GM12875 (cell line): Measurements from ENCODE around the gene CBX3.
"Not testable (repeated sequence)": the region's sequence is repeated elsewhere in the genome, so short reads cannot be mapped to it uniquely, and the experiment has no call there.

Experiments used
- H3K4me3 ChIP-seq: one replicate; pipeline ENCODE4 v1.5.1; 2011; ENCODE audit warnings: low read depth, low read length, control low read depth
- CTCF ChIP-seq: IDR thresholded peaks from 2 replicates; pipeline ENCODE4 v1.5.1; 2011; ENCODE audit warnings: low read depth, mild to moderate bottlenecking, control low read depth, inconsistent platforms, low read length, moderate library complexity, borderline replicate concordance; ENCODE audit not compliant: insufficient read depth

The CBX3 gene

DNA sequence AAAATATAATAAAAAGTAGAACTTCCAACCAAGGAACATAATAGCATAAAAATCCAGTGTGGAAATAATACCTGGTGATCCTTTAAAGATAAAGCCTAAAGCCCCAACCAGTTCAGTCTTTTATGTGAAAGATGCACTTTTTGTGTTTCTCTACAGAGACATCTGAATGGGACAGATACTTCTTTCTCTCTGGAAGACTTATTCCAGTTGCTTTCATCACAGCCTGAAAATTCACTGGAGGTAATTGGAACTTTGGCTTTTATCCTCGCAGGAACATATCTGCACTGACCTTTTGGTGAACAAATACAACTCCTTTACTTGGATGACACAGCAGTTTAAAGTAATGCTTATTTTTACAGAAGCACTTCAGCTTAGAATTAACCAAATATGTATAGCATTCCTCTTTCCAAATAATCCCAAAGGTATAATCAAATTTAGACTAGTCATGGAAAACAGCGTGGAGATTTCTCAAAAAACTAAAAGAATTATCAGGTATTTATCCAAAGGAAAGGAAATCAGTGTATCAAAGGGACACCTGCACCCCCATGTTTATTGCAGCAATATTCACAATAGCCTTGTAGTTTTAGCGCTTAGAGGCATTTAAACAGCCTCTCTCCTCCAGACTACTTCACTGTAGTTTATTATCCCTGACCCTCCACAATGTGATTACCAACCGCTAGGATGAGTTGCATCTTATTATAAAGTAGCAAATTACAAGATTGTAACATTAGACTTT lies 17.8 kb upstream of the CBX3 start:
- TF ChIP-seq CTCF, result no peak
- no peak overlapping the region for H3K4me3 ChIP-seq

GRCh38 chr7:26184281-26185101 lies 17.1 kb upstream of the CBX3 start:
- not testable (repeated sequence) for H3K4me3 ChIP-seq

DNA sequence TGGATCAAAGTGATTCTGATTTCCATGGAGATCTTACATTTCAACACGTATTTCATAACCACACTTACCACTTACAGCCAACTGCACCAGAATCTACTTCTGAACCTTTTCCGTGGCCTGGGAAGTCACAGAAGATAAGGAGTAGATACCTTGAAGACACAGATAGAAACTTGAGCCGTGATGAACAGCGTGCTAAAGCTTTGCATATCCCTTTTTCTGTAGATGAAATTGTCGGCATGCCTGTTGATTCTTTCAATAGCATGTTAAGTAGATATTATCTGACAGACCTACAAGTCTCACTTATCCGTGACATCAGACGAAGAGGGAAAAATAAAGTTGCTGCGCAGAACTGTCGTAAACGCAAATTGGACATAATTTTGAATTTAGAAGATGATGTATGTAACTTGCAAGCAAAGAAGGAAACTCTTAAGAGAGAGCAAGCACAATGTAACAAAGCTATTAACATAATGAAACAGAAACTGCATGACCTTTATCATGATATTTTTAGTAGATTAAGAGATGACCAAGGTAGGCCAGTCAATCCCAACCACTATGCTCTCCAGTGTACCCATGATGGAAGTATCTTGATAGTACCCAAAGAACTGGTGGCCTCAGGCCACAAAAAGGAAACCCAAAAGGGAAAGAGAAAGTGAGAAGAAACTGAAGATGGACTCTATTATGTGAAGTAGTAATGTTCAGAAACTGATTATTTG lies 16.3 kb upstream of the CBX3 start:
- H3K4me3 ChIP-seq, result no peak overlapping the region
- no peak for TF ChIP-seq CTCF

DNA sequence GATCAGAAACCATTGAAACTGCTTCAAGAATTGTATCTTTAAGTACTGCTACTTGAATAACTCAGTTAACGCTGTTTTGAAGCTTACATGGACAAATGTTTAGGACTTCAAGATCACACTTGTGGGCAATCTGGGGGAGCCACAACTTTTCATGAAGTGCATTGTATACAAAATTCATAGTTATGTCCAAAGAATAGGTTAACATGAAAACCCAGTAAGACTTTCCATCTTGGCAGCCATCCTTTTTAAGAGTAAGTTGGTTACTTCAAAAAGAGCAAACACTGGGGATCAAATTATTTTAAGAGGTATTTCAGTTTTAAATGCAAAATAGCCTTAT lies 15.7 kb upstream of the CBX3 start:
- no peak for TF ChIP-seq CTCF

DNA sequence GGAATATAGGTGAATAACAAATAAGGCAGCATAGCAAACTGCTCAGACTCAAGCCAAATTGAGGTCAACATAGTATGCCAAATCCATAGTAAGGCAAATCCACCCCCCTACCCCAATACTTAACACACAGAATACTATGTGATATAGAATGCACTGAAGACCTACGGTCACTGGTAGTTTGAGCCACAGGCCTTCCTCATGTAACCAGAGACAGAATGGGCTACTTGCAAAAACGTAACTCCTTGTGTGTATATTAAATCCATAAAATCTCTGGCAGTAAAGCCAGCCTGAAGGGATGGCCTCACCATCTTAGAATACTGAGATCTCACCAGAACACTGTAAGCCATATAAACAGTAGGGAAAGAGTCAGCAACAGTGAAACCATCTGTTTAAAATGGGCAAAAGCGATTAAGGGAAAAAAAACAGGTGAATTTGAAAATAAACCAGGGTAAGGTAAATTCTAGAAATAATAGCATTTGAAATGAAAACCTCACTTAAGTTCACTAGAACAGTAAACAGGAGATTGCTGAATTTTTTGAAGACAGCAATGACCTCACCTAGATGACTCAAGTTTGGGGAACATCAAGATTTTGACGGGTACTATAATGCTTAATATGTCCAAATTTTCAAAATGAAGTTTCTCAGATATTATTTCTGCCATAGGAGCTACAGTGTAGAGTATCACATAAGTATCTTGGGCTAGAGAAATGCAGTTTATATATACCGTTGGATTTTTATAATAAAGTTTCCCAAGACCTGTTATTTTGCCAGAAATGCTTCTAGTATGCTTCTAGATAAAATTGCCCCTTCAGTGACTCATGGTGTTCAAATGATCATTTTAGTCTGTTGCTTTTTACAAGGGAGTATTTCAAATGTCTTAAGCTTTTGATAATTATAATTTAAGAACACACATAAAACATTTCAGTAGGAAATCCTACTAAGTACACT lies 14.9 kb upstream of the CBX3 start:
- H3K4me3 ChIP-seq, result no peak overlapping the region
- no peak for TF ChIP-seq CTCF

More for the DNA sequence above, 15.7 kb upstream of the CBX3 start:
- no peak overlapping the region for H3K4me3 ChIP-seq

- H3K4me3 ChIP-seq, result no peak overlapping the region
- TF ChIP-seq CTCF, result no peak
These were observed 14.0 kb upstream of the CBX3 start for GRCh38 chr7:26187380-26188205.
